Mucosa of descending colon (tissue), 3 donors: ENCODE measurements around the gene MYO3B. TPM values are rescaled to one million over a fixed set of nuclear protein-coding genes. Genes with fewer than 3 reads are reported as not detected.
"Not testable (repeated sequence)": the region's sequence is repeated elsewhere in the genome, so short reads cannot be mapped to it uniquely, and the experiment has no call there.

Experiments used
- ATAC-seq: fragments of 200-7000 bp; cut with Tn5 transposase; one replicate; pipeline ENCODE4 v1.9.1; 2020; ENCODE audit warnings: mild to moderate bottlenecking, moderate library complexity
- DNase-seq, 3 donors: peaks; one replicate each; pipeline ENCODE4 v3.0.0-alpha.2; 2020
- H3K36me3 ChIP-seq: fragments of 200-600 bp; one replicate; pipeline ENCODE4 v1.8.0; 2021; ENCODE audit warnings: low read depth, mild to moderate bottlenecking
- H3K4me1 ChIP-seq: fragments of 200-600 bp; one replicate; pipeline ENCODE4 v1.8.0; 2021; ENCODE audit warnings: low read depth, mild to moderate bottlenecking
- H3K4me3 ChIP-seq: fragments of 200-600 bp; one replicate; pipeline ENCODE4 v1.8.0; 2021; ENCODE audit warnings: mild to moderate bottlenecking
- H3K9me3 ChIP-seq: fragments of 200-600 bp; one replicate; pipeline ENCODE4 v1.8.0; 2021; ENCODE audit warnings: mild to moderate bottlenecking
- intact Hi-C, 2 donors: fragments of 100-400 bp; cut with DNase I in 1 of 2; cut with micrococcal nuclease in 1 of 2; formaldehyde crosslinking; loops; one replicate each; pipeline versions ENCODE4 v1.11.0 to v1.11.1; 2022; cut with DNase I, micrococcal nuclease
- total RNA-seq, 3 donors: library from RNA; stranded (reverse); fragmentation: NEBNext Ultra II Directional in 2 of 3; extraction: Animal tissue kit (Norgen Biotek cat#: 25700) in 2 of 3; gene quantifications; one replicate each; pipeline versions ENCODE4 v1.2.1 to v1.2.4, GENCODE V29; 2021 to 2023
- TF ChIP-seq, protein P1 (sequence below): fragments of 200-600 bp; IDR thresholded peaks from one replicate; pipeline ENCODE4 v1.8.0; 2022; ENCODE audit warnings: antibody characterized with exemption, mild to moderate bottlenecking
- donor health status: DM: no; HTN: no; CAD: no; lungs with moderate emphysema.
- donor health status: DM: no; HTN: no; CAD: no.
- donor health status: DM: no; HTN: yes; CAD: no.

Gene MYO3B
- total RNA-seq, 3 donors from 2014 or later = 0.06 to 0.39 (median 0.09) TPM

DNA sequence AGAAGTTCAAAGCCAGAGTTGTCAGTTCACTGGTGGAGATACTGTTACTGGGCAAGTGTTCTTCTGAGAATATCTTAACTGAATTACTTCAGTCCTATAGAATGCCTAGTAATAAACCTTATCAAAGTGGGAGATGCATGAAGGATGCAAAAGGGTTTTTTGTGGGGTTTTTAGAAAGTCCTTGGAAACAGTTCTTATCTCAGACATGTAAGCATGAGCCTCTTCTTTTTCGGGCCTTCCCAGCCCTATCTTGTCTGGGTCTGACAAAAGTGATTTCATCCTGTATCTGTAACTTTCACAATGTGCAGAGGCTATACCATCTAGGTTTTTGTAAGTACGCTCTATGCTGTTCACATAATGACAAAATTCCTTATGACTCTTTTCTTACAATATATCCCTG, 255.5 kb downstream of the MYO3B start:
- ATAC-seq (no peak), DNase-seq (no peak)
- H3K4me1 ChIP-seq = peaks cover 4% of the 10 kb centered on the region
- TF ChIP-seq, protein P1, sequence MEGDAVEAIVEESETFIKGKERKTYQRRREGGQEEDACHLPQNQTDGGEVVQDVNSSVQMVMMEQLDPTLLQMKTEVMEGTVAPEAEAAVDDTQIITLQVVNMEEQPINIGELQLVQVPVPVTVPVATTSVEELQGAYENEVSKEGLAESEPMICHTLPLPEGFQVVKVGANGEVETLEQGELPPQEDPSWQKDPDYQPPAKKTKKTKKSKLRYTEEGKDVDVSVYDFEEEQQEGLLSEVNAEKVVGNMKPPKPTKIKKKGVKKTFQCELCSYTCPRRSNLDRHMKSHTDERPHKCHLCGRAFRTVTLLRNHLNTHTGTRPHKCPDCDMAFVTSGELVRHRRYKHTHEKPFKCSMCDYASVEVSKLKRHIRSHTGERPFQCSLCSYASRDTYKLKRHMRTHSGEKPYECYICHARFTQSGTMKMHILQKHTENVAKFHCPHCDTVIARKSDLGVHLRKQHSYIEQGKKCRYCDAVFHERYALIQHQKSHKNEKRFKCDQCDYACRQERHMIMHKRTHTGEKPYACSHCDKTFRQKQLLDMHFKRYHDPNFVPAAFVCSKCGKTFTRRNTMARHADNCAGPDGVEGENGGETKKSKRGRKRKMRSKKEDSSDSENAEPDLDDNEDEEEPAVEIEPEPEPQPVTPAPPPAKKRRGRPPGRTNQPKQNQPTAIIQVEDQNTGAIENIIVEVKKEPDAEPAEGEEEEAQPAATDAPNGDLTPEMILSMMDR = no peak
- intact Hi-C loops = no loop called here
- no peaks in the 10 kb centered on the region for H3K36me3 ChIP-seq
- H3K4me3 ChIP-seq = no peak overlapping the region
- H3K9me3 ChIP-seq = no peaks in the 10 kb centered on the region

DNA sequence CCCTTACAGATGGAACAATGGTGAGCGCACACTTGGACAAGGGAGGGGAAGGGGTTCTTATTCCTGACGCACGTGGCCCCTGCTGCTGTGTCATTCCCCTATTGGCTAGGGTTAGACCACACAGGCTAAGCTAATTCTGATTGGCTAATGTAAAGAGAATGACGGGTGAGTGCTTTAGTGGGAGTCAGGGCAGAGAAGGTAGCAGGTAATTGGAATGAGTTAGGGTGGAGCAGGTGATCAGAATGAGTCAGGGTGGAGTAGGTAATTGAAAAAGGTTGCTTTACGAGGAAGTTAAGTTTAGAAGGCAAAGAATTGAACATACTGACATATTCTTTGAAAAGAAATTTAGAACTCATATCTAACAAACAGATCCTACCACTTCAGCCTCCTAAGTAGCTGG, 256.4 kb downstream of the MYO3B start:
- ATAC-seq = peak; percentile 57
- DNase-seq, H3K36me3 ChIP-seq, intact Hi-C loops, H3K9me3 ChIP-seq, H3K4me1 ChIP-seq, H3K4me3 ChIP-seq: not testable (repeated sequence)

DNA sequence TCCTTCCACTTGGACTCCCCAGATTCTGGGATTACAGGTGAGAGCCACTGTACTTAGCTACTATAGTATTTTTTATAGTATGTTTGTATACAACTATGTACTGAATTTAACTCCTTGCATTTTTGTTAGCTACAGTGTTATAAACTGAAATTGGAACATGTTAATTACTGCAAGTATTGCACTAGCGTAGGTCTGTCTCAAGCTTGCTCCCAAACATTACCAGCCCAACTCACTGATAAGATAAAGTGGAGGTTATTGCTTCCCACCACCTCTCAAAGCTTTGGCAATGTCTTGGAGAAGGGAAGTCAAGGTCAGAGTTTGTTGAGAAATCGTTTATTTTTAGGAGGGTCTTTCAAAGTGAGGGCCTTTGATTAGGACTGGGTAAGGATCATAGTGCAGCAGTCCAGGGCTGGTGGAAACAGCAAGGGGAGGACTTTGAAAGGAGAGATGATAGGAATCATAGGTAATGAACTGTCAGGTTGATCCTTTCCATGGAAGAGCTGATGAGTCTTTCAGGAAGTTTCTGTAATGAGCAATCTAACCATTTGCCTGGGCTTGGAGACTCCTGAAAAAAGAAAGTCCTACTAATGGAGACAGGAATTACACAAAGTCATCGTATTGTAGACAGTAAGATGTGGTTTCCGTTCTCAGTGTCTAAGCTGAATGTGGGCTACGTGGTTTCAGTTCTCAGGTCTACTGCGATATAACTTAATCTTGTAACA, 257.1 kb downstream of the MYO3B start:
- TF ChIP-seq, protein P1 = no peak
- H3K4me1 ChIP-seq = peaks cover 4% of the 10 kb centered on the region
- H3K9me3 ChIP-seq = no peaks in the 10 kb centered on the region
- ATAC-seq (peak; percentile 48), DNase-seq (no peak)
- H3K36me3 ChIP-seq = no peaks in the 10 kb centered on the region
- intact Hi-C loops = no loop called here
- no peak overlapping the region for H3K4me3 ChIP-seq

DNA sequence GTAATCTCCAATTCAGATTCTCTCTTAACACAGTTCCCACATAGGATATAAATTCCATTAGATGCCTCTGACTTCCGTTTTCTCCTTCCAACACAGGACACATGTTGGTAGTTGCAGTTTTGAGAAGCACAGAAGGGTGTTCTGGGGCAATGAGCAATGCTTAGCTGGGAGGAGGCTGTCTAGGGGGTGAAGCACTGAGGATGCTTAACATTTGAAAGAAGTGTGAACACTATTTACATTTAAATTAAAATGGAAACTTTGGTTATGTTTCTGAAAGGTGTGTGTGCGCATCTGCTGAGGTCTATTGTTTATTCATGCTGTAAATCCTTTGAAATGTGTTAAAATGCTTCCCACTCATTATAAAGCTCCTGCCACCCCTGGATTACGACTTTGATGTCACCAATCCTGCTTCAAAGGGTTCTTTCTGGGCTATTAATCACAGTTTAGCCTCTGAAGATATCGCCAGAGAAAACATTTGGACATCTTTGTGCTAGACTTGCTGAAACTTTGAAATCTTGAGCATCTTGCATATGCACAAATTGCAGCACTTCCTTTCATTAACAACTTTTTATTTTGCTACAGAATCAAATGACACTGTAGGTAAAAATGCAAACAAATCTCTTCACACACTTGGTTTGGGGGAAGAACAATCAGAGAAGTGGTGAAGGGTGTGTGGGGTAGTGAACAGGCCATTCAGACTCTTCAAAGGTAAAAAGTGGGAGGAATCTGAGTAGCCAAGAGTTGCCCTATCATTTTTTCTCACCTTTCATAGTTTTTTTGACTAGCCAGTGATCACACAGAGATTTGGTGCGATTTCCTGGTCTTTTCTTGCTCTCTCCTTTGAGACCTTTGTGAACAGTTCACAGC, 258.4 kb downstream of the MYO3B start:
- no peak for DNase-seq
- TF ChIP-seq, protein P1 = no peak
- intact Hi-C loops = no loop called here
- no peak for ATAC-seq
- Histone ChIP-seq H3K4me3 (no peak overlapping the region), H3K9me3 (no peaks in the 10 kb centered on the region), H3K36me3 (no peaks in the 10 kb centered on the region), H3K4me1 (peaks cover 4% of the 10 kb centered on the region)

DNA sequence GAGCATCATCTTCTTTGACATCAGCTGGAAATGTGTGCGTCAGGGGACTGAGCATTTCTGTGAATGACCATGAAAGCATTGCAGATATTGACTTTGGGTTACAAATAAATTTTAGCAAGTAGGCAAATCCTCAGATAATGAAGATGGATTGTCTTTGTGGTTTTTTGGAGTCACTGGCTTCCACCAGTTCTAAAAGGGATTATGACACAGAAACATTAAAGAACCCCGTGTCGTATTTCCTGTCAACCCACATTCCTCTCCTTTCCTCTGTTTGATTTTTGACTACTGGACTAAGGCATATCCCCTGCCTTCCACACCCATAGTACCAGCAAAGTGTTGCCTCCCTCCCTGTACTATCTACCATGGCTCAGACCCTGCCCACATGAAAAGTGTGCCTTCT, 268.1 kb downstream of the MYO3B start:
- TF ChIP-seq, protein P1 = no peak
- H3K4me3 ChIP-seq = no peak overlapping the region
- no peak for ATAC-seq
- no peaks in the 10 kb centered on the region for H3K9me3 ChIP-seq
- DNase-seq = no peak
- no peaks in the 10 kb centered on the region for H3K4me1 ChIP-seq
- intact Hi-C loops = no loop called here
- H3K36me3 ChIP-seq = no peaks in the 10 kb centered on the region

DNA sequence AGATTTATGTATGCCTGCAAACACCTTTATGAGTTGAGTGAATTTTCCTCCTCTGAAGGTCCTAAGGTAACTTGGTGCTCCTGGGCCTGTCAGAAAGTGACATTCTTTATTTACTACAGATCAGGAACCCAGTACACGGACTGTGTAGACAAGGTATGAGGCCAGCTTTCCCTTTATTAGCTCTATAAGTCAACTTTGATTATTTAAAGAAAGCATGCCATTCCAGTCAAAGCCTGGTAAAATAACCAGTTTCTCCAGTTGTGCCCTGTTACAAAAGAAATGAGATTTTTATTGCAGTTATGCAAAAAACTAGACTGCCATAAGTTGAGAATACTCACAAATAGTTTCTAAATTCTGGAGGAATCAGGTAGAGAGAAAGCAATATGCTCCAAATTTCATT, 271.1 kb downstream of the MYO3B start:
- ATAC-seq (no peak), DNase-seq (no peak)
- TF ChIP-seq, protein P1 = no peak
- no peaks in the 10 kb centered on the region for H3K9me3 ChIP-seq
- no peaks in the 10 kb centered on the region for H3K4me1 ChIP-seq
- intact Hi-C loops = no loop called here
- no peaks in the 10 kb centered on the region for H3K36me3 ChIP-seq
- H3K4me3 ChIP-seq = no peak overlapping the region
